AG20443 (cell line): ENCODE results near the gene ARHGAP33.

Source experiments
- DNase-seq: peaks from one replicate; pipeline ENCODE4 v3.0.0; 2012; ENCODE audit warnings: low spot score, mixed read lengths

The ARHGAP33 gene

DNA sequence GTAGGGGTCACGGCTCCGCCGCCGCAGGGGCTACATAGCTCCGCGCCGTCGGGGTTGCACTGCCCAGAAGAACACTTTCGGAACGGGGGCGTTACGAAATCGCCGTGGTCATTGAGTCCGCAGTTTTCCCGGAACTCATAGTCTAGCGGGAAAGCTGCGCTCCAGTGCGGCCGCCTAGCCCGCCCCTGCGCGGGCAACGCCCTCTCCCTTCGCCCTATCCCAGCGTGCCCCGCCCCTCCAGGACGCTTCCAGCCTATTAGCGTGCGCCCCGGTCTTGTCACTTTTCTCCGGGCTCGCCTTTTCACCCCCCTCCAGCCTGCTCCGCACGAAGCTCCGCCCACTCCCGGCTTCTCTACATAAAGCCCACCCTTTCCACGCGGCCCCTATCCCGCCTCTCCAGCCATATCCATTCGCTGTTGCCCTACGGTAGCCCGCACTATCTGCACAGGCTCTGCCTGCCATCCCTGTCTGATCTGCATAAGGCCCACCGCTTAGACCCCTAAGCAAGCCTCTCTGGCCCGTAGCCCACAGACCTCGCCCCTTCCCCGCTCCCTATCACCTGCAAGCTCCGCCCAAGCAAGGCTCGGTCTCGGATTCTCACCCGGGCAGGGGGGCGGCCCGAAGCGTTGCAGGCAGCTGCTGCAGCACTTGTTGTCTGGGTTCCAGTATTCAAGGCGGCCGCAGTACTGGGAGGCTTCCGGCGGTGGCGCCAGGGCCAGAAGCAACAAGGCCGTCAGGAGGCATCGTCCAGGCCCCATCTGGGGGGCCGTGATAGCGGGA, 34.8 kb upstream of the ARHGAP33 start:
- DNase-seq, result peak; percentile 98

DNA sequence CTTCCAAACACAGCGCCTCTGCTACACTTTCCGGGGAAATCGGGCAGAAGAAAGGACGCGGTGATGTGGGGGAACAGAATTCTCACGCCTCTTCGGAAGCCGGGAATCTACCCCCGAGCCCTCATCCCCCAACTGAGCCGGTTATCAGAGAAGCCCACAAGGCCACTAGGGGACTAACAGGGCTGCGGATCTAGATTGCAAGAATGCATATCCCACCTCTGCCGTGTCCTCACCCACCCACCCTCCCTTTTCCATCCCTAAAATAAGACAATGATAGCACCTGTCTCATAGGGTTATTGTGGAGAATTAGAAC, 34.2 kb upstream of the ARHGAP33 start:
- DNase-seq, result no peak

GRCh38 chr19:35742121-35742724, 33.1 kb upstream of the ARHGAP33 start, which contains the start of gene IGFLR1:
IGFLR1 (minus strand) TSS chr19:35742452; CDS start chr19:35741180, 1,272 bp downstream.
- DNase-seq, result no peak

DNA sequence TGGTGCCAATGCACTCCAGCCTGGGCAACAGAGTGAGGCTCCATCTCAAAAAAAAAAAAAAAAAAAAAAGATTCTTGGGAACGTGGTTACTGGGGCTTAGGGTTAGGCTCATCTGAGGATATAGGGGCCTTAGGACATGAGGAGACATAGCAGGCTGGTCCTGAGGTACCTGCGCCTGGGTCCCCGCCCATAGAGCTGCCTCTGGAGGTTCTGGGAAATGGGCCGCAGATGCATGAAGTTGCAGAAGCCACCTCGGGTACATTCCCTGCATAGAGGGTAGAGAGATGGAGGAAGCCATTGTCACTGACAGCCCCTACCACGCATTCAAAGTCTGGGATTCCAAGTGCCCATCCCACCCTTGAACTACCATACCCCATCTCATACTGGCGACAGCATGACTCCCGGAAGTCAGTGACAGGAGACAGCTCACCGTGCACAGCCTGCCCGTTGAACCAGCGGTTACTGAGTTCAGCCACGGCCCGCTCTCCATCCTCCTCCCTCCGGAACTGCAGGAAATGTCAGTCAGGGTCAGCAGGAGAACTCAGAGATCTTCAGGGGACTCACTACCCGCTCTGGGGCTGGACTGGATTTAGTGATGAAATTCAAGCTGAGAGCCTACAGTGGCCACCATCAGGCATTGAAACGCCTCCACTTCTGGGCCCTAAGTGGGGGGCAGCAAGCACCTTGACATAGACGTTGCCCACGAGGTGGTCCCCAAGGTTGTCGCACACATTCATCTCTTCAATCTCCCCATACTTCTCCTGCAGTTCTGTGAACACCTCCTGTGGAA, 31.5 kb upstream of the ARHGAP33 start:
- no peak for DNase-seq

GRCh38 chr19:35744430-35745327, 30.7 kb upstream of the ARHGAP33 start:
- peak; percentile 89 for DNase-seq

GRCh38 chr19:35745328-35746086, 29.9 kb upstream of the ARHGAP33 start, which contains the start of the genes PSENEN and U2AF1L4:
PSENEN (plus strand) TSS chr19:35745651; CDS start chr19:35745931, 280 bp downstream.
U2AF1L4 (minus strand) TSS chr19:35745418; CDS start chr19:35745391, 27 bp downstream.
- DNase-seq, result peak; percentile 95

DNA sequence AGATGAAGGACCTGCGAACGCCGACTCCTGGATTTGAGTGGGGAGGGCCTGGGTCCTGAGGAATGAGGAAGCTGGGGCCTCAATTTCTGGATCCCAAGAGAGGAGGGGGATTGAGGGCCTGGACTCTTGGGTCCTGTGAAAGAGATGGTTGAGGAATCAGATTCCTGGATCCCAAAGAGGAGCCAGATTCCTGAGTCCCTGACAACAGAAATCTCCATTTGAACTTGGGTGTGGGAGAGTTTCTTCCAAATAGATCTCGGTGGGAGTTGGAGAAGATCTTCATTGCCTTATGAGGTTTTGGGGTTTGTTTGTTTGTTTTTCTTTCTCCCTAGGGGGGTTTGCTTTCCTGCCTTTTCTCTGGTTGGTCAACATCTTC, 29.3 kb upstream of the ARHGAP33 start:
- DNase-seq, result no peak

DNA sequence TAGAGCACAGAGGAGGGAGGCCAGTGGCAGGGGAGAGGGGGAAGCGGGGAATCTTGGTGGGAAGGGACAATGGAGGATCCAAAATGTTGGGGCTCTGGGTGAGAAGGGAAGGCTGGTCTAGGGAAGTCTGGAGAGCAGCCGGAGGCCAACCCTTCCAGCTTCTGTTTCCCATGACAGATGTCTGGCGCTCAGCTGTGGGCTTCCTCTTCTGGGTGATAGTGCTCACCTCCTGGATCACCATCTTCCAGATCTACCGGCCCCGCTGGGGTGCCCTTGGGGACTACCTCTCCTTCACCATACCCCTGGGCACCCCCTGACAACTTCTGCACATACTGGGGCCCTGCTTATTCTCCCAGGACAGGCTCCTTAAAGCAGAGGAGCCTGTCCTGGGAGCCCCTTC, 28.8 kb upstream of the ARHGAP33 start:
- no peak for DNase-seq

GRCh38 chr19:35748106-35749020, 27.0 kb upstream of the ARHGAP33 start, which contains the start of gene LIN37:
LIN37 (plus strand) TSS chr19:35748576; CDS start chr19:35748725, 149 bp downstream.
- peak; percentile 94 for DNase-seq

DNA sequence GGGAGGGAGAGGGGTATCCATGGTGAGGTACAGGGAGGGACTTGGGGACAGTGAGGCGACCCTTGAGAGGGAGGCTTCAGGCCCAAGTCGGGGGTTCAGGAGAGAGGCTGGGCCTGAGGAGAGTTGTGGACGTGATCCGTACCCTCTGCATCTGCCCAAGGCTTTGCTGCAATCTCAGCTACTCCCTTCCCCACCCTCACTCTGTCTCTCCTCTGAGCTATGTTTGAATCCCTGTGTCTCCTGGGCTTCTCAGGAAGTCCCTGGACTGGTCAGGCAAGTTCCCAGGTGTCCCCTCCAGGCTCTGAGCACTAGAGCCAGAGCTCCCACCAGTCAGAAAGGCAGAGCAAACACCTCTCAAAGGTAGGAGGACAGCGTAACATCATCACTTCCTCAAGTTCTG, 25.2 kb upstream of the ARHGAP33 start:
- DNase-seq, result no peak

DNA sequence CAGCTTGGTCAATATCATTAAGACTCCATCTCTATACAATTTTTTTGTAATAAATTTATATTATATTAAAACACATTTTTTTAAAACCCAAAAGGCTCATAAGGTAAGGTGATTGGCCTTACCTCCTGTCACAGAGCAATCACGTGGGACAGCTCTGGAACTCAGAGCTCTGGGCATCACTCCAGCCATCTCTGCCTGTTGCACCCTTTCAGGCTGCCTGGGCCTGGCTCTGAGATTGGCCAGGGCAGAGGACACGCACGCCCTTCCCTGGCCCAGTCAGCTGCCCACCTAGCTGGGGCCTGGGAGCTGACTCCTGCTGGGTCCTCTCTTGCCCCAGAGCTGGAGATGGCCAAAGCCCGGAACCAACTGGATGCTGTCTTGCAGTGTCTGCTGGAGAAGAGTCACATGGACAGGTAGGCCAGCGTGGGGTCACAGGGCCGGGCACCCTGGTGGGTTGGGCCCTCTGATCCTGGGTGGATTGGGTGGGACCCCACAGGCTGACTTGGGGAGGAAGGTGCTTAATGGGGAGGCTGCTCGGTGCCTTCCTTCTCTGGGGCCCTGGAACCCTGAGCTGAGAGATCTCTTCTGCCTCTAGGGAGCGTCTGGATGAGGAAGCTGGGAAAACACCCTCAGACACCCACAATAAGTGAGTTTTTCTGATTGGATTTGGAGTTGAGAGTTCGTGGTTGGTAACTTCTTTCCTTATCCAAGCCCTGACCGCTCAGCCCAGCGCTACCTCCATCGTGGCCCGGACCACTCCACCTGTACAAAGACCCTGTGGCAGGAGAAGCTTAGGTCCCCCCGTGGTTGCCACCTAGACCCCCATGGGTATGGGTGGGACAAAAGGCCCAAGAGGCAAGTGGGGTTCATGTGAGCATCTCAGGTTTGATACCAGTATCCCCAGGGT, 23.3 kb upstream of the ARHGAP33 start:
- no peak for DNase-seq

DNA sequence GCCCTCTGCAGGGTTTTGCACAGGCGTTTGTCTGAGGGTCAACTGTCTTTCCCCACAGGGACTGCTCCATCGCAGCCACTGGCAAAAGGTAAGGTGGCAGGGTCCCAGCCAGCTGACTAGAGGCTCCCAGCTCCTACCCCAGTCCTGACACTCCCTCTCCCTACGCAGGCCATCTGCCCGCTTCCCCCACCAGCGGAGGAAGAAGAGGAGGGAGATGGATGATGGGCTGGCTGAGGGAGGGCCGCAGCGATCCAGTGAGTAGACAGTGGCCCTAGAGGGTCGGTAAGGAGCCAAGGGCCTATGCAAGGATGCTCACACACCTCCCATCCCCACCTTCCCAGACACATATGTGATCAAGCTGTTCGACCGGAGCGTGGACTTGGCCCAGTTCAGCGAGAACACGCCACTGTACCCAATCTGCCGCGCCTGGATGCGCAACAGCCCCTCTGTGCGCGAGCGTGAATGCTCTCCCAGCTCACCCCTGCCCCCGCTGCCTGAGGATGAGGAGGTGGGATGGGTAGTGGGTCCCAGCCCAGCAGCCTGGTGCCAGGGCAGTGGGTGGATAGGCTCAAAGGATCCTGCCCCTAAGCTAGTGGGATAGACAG, 22.5 kb upstream of the ARHGAP33 start:
- DNase-seq, result no peak

DNA sequence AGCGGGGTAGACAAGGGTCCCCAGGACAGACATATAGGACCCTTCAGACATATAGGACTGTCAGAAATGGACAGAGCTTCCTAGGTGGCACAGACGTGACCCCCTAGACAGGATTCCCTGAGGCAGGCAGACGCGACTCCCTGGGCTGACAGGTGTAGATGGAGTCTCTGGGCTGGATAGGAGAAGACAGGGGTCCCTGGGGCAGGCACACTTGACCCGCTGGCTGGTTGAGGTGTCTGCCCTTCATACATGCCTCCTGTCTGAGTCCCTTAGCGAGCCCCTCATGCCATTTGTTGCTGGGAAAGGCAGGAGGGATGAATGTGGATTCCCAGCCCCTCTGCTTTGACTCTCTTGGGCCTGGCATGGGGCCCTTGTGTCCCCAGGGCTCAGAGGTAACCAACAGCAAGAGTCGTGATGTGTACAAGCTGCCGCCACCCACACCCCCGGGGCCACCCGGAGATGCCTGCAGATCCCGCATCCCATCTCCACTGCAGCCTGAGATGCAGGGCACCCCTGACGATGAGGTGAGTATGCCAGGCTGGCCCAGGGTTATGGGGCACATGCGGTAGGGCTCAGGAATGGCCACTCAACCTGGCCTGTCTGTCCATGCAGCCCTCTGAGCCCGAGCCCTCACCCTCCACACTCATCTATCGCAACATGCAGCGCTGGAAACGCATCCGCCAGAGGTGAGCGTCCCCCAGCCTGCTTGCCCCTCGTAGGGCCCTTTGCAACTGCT, 21.6 kb upstream of the ARHGAP33 start:
- no peak for DNase-seq

DNA sequence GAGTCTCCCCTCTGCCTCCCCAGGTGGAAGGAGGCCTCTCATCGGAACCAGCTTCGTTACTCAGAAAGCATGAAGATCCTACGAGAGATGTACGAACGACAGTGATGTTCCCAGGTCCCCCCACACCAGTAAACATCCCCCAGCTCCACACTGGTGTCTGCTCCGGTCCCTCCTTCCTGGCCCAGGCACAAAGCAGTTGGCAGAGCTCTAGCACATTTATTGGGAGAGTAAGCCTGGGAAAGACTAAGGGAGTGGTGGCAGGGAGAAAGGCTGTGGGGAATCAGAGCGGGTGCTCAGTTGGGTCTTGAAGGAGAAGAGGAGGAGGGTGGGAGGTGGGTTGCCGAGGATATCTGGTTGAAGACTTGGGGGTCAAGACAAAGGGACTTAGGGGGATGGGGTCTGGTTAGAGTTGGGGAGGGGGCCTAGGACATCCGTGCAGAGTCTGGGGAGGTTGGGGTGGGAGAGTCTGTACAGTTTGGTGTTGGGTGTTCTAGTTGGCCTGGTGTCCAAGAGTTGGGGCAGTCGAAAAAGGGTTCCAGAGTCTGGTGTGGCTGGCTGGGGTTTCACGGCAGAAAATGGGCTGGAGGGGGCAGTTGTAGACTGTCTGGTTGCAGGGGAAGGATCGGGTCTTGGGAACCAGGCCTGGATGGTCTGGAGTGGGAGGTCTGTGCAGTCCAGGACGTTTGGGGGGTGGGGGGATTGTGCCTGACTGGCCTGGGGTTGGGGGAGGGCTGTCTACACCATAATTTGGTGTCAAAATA, 20.8 kb upstream of the ARHGAP33 start:
- no peak for DNase-seq

DNA sequence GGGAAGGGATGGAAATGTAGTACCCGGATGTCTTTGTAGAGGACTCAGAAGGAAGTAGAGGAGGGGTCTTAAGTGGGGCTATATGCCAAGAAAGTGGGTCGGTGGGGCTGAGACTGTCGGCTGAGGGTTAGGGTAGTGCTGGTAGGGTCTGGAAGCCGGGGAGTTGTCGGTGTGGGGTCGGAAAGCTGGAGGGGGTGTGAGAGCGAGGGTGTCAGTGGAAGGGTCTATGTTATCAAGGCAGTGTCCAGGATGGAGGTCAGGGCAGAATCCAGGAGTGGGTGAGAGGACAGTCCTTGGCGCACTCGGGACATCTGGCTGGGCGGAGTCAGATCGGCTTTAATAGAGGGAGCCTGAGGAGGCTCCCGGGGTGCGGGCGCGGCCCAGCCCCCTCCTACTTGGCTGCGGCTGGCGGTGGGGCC, 20.2 kb upstream of the ARHGAP33 start:
- no peak for DNase-seq

DNA sequence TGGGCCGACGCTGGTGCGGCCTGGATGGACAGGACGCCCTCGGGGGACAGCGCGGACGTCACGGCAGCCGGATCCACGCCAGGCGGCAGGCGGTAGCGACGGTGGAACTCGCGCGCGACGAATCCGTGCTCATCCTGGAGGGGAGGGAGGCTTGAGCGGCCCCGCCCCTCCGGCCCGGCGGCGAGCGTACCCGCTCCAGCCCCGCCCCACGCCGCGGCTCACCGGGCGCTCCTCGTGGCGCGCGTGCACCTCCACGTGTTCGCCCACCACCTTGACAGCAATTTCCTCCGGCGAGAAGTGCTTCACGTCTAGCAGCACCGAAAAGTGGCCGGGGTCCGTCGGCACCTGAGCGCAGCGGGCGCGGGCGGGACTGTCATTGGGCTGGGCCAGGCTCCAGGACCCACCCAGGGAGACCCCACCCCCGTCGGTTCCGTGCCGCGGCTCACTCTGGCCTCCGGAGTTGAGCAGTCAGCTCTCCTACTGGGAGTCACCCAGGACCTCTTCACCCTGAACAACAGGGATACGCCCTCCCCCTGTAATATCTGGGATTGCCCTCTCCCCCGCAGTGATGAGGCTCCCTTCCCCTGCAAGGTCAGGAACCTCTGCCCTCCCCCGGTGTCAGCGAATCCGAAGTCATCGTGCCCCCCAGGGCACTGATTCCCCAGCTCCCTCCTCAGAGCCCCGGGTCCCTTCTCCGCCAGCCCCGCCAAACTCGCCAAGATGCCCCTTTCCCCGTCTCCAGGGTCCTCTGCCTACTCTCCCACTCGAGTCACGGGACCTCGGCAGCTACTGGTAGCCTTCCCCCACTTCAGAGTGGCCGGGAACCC, 19.6 kb upstream of the ARHGAP33 start:
- peak; percentile 77 for DNase-seq
